HT-29 (cell line): Measurements from ENCODE around the gene C8B. TPM values are rescaled to one million over a fixed set of nuclear protein-coding genes. Genes with fewer than 3 reads are reported as not detected.

Source experiments
- DNase-seq: peaks from one replicate; pipeline ENCODE4 v3.0.0-alpha.2; 2015; ENCODE audit warnings: low spot score
- total RNA-seq: library from RNA; depleted of rRNA; stranded (reverse); fragments of >200 nt; shearing (Covaris generic); gene quantifications from 2 replicates; pipeline ENCODE4 v1.2.3, GENCODE V29; 2014

Gene C8B
- total RNA-seq, 1 experiment from 2014 or later, result not detected

DNA sequence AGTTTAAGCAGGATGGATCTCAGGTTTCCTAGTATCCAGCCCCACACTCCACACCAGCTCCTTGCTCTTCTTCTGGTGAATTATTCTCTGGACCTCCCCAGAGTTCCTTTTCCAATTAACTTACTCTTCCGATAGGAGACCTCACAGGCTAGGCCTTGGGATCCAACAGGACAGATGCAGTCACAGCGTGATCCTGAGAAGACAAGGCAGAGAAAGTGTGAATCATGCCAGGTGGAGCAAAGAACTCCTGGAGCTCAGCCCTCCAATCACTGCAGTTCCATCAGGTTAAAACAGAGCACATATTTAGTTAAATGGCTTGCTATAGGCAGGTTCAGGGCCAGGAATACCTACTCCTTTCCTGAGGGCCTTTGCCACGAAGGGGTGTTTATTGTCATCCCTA lies 34.1 kb downstream of the C8B start:
- no peak for DNase-seq

DNA sequence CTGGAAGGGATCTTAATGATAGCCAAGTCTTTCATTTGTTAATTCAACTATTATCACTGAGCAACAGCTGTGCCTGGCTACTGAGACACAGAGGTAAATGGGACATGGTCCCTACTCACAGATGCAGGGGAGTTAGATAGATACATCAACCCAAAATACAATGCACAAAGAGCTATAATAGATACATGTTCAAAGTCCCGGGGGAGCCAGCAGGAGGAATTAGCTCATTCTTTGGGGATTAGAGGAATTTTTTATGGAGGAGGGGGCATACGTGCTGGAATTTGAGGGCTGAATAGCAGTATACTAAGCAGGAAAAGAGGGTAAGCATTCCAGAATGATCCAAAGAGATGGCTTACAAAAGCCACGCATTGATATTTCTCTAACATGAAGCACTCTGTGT lies 34.6 kb downstream of the C8B start:
- no peak for DNase-seq

DNA sequence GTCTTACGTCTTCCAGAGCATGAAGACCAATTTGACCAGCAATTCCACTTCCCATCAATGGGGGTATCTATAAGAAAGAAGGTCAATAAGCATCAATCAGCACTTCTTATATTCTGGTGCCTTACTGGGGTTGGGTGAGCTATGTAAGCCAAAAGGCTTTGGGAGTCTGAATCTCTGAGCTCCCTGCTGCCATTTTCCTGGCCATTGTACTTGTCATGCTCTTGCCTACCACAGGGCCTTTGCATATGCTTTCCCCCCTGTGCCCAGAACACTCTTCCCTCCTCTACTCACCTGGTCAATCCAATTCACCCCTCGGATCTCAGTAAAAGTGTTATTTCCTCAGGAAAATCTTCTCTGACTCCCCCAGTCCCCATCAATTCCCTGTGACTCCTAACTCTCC lies 36.3 kb downstream of the C8B start:
- no peak for DNase-seq

DNA sequence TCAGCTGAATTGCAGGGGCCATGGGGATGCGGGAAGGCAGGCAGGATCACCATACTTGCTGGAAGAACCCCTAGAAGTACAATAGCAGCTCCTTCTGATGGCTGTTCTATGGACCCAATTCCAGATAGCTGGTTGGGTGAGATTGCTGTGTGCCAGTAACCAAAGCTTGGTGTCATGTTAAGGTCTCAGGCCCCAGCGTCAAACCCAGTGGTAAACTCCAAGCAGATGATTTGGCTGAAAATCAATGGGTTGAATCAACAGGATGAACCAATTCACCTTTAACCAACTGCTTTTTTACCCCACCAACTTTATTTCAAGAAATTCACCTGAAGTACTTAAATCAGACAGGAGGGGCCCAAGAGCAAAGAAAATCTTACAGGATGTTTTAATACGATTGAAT lies 37.8 kb downstream of the C8B start:
- no peak for DNase-seq

DNA sequence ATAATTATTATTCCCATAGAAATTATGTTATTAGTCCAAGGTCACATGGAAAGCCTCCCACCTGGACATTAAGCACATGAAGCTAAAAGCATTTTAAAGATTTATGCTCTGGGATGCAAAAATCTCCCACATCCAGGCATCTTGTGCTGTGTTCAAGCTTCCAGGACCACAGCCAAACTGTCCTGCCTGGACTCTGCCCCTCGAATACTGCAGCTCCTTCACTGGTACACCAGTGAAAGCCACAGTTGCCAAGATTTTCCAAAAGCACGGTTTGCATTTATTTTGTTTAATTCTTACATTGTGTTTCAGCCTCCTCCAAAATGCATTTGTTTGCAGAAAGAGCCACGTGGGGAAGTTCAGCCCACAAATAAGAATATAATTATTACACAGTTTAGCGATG lies 38.6 kb downstream of the C8B start:
- no peak for DNase-seq

DNA sequence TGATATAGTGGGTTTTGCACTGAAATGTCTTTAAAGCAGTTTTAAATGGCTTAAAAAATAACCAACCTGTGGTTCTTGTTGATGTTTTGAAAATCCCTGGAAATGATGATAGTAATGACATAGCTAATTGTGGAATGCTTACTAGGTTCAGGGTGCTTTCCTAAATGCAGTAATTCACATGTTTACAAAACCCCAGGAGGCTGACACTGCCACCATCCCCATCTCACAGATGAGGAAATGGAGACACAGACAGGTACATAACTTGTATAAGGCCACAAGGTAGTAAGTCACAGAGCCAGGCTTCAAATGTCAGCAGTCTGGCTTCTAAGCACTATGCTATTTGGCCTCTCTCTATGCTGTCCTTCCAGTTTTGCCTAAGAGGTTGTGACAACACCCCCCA lies 40.6 kb downstream of the C8B start:
- no peak for DNase-seq

DNA sequence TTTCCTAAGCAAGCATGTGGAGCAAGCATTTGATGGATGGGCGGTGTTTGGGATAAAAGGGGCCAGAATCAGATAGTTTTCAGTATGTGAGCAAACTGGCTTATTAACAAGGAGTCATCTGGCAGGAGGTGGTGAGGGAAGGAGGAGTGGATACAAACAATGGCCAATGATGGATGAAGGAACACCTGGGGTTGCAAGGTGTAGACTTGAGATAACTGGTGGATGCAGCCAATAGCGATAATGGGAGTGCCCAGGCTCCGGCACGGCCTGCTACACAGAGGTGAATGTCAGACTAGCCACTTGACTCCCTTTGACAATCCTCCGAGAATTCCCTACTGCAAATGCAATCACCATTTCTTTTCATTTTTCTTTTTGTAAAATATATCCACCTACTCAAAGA lies 41.7 kb downstream of the C8B start:
- no peak for DNase-seq

DNA sequence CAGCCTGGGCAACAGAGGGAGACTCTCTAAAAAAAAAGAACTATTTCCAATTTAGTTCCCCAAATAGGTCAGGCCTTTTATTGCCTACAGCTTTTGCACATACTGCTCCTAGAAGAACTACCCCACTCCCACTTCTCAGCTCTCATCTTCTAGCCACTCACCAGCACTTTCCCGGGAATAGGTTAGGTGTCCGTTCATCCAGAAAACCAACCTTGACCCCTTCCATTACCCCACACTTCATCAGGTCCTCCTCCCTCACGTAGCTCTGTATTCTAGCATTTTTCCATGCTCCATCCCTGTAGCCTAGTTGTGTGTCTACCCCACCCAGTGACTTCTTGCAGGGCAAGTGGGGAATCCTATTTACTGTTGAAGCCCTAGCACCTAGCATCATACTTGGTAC lies 42.6 kb downstream of the C8B start:
- DNase-seq, result no peak

DNA sequence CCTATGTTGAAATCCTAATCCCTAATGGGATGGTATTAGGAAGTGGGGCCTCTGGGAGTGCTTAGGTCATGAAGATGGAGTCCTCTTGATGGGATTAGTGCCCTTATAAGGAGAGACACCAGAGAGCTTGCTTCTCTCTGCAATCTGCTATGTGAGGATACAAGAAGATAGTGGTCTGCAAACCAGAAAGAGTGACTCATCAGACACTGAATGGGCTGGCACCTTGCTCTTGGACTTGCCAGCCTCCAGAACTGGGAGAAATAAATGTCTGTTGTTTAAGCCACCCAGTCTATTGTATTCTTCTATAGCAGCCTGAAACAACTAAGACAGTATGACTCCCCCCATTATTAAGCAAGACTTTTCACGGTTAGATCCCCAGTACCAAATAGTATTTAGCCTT lies 43.3 kb downstream of the C8B start:
- no peak for DNase-seq

DNA sequence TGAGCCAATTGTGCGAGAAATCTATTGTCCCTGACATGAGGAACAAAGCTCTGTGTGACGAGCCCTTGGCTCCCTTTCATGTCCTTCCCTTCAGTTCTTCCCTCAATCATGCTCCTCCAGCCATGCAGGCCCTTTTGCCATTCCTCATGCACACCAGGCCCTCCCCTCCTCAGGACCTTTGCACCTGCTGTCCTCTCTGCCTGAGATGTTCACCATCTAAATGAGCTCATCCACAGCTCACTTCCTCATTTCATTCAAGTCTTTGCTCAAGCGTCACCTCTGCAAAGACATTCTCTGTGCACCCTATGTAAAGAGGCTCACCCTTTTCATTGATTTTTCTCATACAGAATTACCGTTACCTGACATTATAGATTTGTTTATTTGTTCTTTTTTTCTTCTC lies 43.7 kb downstream of the C8B start:
- no peak for DNase-seq

DNA sequence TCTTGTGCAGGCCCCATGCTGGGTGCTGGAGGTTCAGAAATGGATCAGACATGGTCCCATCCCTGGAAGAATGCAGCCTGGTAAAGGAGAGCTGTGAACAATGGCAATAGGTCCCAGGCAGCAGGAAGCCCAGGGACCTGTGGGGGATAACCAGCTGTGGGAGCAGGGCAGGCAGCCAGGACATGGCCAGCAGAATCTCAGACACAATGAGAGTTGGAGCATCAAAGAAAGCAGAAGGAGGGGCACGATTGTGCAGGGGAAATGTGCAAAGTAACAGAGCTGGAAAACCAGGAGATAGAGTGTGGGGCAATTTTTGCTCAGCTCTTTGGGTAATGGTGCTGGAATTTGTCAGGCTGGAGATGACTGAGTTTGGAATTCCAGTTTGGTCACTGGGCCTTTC lies 44.3 kb downstream of the C8B start:
- no peak for DNase-seq

DNA sequence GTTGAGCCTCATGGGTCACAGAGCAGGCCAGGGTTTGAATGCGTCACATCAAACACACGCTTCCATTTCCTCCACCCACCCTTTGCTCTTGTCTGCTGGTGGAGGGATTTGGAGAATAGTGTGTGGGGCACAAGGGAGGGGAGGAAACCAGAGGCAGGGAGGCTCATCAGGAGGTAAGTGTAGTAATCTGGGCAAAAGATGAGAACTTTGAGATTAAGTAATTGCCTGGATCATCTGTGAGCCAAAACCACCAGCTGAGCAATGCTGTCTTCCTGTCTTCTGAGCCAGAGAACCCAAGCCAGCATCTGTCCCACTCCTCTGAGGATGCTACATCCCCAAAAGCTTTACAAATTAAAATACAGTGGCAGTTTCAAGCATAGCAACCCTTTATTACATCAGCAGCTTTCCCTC lies 45.2 kb downstream of the C8B start:
- DNase-seq, result no peak

DNA sequence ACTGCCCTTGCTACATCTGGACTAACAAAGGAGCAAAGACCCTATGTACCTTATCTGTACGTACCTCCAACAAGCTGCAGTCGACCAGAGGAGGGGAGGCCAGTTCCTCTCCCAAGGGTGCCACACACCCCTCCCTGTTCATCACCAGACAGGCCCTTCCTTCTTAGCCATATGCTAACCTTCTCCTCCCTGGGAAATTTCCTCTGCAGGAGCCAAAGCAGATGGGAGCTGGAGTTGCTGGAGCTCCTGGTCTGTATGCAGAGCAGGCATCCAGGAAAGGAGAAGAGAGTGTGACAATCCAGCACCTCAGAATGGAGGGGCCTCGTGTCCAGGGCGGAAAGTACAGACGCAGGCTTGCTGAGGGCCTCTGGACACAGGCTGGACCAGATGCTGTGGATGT lies 48.5 kb downstream of the C8B start:
- DNase-seq, result no peak

DNA sequence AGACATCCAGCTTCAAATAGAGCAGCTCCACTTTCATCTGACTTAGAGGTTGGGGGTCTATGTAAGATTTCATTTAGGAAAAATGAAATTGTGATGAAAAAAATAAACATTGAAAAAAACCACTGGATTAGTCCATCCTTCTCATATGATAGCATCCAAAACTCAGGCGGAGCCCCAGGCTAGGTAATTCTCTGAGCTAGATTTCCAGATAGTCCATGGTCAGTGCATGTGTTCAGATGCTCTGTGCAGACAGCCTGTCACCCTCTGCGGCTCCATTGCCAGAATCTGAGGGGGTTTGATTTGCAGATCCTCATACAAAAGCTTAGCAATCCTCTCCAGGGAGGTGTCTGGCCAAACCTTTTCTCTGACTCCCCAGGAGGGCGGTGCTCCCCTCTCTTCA lies 49.2 kb downstream of the C8B start:
- no peak for DNase-seq

DNA sequence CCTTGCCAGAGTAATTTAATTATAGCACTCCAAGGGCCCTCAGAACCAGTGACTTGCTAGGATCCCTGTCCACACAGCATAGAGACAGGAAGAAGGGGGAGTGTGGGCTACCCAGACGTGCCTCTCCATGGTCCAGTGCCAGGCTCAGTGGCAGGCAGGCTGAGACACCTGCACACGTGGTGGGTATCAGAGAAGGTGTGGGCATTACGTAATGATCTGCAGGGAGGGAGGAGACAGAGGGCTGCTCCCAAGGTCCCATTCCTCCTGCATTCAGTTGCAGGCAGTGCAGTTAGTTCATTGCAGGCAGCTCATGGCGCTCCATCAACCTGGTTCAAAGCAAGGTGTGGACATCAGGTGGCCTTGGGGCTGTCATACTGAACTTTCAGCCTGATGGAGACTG lies 49.9 kb downstream of the C8B start:
- DNase-seq, result no peak

DNA sequence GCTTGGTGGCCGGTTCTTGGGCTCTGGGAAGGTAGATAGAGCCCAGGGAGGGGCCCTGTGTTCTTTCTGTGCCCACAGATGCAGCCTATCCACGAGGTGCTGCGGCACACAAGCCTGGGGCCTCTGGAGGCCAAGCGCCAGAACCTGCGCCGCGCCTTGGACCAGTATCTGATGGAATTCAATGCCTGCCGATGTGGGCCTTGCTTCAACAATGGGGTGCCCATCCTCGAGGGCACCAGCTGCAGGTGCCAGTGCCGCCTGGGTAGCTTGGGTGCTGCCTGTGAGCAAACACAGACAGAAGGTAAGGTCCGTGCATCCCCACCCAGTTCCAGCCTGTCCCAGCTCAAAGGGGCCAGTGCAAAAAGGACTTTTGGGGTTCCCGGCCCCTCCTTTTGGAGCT lies 53.5 kb downstream of the C8B start:
- no peak for DNase-seq

DNA sequence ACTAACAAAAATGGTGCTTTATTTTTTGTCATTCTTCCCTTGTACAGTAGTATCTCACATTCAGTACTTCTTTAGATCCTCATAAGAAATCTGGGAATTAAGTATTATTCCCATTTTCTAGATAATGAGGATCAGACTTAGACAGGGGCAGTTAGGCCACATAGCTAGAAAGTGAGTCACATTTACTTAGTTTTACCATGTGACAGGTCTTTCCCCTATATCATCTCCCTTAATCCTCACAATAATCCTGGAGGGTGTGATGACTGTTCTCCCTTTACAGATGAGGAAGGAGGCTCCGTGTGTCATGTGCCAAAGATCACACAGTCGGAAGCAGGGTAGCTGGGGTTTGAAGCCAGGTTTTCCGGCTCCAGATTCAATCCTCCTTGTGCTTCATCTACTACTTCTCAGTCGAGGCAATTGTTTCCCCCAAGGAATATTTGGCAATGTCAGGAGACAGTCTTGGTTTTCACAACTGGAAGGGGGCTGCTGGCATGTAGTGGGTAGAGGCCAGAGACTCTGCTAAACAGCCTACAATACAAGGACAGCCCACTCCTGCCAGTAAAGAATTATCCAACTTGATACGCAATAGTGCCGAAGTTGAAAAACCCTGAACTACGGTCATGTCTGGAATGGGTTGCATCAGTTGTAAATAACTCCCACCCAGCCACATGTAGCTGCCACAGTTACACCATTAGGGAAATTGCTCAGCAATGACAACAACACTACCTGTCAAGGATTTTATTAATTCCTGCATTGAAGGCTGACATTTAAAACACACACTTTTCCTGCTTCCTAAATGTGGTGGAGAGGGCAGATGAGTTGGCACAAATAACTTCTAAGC lies 54.5 kb downstream of the C8B start:
- no peak for DNase-seq

DNA sequence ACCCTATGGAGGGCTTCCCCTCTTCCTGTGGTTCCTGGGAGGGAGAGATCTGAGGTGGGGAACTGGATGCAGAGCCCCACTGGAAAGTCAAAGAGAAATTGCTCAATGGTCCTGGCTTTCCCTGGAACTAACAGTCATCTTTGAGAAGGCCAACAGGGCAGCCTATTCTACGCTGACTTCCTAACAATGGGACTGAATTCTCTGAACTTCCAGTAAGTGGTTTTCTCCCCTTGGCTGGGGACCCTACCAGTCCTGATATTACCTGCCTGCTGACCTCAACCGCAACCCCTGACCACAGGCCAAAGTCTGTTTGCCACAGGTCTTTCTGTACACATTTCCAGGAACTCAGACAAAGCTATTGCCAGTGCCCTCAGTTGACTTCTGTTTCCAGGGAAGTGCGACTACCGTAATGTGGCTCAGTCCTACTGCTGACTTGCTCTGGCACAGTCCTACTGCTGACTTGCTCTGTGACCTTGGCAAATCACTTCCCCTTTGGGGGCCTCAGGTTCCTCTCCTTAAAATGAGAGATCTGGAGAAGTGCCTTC lies 55.3 kb downstream of the C8B start:
- no peak for DNase-seq

DNA sequence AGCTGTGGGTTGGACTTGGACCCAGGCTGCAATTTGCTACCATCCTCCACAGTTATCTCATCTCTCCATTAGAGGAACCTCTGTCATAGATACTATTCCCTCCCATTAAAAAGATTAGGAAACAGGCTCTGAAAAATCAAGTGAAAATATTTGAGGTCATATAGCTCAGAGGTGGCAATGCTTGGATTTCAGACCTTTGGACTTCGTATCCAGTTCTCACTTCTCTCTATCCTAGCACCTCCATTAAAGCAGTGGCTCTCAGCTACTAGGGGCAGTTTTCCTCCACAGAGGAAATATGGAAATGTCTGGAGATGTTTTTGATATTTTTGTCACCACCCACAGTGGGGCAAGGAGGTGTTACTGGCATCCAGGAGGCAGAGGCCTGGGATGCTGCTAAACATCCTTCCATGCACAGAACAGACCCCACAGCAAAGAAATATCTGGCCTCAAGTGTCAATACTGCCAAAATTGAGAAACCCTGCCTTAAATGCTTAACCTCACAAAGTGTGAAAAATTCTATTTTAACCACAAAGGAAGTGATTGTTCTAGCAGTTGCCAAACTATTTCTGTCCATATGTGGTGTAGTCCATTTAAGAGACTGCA lies 57.1 kb downstream of the C8B start:
- DNase-seq, result no peak

DNA sequence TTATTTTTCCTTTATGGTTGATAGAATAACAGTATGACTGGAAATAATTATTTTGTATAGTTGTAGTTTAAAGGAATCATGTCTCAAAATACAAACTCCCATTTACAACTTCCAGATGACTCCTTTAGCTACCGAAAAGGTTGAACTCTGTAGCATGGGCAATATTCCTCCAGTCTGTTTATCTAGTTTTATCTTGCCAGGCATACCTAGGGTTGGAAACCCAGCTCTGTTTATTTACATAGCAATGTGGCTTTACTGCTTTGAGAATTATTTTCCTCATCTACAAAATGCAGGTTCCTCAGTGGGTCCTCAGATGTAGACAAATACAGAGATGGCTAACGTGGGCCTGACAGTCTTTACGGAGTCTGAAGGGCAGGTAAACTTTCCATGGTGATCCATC lies 60.1 kb downstream of the C8B start:
- no peak for DNase-seq

DNA sequence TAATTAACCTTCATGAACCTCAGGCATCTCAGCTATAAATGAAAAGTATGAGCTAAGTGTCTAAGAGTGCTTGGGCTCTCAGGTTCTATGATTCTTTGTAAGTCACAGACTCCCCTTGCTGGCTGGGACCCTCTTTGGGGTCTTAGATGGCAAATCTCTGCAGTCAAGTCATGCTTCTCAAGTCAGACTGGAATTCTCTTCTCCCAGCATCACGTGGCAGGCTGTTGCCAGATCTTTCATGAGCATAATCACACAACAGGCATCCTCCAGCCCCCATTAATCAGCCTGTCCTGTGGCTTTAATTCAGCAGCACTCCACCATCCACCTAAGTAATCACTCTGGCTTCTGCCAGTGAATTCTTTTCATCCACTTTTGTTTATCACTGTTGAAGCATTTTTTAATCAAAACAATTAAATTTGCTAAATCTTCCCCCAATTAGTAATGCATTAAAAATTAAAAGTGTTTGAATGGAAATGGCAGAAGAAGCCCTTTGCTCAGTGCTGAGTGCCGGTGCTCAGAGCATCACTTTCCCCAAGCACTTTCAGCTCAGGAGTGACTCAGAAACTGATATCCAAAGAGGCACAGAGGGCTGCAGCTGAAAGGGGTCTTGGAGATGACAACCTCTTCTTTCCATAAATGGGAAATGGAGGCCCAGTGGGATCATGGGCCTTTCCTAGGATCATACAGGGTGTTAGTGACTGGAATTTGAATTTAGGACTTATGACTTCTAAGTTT lies 61.0 kb downstream of the C8B start:
- DNase-seq, result no peak

DNA sequence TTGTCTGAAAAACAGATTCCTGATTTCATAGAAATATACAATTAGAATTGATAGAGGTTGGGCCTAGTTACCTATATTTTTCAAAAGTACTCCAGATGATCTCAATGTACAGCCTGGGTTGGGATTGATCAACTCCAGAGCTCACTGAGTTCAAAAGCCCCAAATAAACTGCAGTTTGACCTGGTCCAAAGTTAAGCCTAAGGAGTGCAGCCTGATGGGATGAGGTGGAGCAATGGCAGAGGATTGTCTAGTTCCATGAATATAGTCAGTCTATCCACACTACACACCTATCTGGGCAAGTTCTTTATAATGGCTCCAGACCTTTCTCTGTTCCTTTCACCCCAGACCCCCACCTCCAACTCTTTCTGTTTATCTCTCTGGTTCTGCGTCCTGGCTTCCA lies 62.0 kb downstream of the C8B start:
- DNase-seq, result no peak

DNA sequence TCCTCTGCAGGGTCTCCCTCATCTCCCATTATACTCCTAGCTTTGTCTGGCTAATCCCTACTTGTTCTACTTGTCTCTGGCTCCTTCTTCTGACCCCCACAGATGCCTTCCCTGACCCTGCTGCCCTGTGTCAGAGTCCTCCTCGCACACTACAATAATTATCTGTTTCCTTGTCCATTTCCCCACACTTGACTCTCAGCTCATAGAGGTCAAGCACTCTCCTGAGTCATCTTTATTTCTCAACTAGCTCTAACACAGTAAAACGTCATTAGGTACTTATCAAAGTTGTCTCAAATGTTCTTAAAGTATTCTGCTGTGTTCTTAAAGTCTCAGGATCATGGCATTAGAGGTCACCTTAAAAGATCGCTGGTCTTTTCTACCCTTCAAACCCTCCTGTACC lies 64.1 kb downstream of the C8B start:
- no peak for DNase-seq
